Activated naive CD4-positive, alpha-beta T cell (primary cell): ENCODE measurements around the gene CGNL1.

ENCODE experiments used
- DNase-seq, 4 experiments: peaks; one replicate each; lab custom pipeline; 2025; lab: John Stamatoyannopoulos, UW

Gene CGNL1

DNA sequence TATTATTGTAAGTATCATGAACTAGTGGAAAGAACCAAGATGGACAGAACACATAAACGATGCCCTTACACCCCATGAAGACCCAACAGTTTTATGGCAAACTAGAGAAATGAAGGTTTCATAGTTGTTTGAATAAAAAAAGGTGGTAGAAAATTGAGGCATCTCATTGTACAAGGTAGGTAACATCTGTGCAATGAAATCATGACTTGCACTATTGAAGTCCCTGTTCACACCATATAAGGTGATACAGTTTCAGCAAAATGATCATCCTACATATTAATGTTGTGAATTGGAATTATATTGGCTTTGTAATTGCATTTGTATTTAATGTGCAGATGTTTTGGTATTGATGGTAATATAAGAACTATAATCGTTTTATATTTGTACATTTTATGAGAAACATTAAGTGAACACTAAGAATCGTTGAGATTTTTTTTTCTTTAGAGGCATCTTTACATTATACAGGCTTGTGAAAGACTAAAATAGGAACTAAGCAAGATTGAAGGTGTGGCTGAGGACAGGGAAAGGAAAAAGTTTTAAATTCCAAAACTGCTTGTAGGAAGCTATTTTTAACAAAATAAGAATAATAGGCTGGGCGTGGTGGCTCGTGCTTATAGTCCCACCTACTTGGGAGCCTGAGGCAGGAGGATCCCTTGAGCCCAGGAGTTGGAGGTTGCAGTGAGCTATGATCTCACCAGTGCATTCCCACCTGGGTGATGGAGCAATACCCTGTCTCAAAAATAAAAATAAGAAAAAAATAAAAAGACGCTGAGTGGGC is 48.5 kb downstream of the CGNL1 start:
- DNase-seq = no peak

GRCh38 chr15:57425842-57426241 is 49.5 kb downstream of the CGNL1 start:
- DNase-seq = no peak

DNA sequence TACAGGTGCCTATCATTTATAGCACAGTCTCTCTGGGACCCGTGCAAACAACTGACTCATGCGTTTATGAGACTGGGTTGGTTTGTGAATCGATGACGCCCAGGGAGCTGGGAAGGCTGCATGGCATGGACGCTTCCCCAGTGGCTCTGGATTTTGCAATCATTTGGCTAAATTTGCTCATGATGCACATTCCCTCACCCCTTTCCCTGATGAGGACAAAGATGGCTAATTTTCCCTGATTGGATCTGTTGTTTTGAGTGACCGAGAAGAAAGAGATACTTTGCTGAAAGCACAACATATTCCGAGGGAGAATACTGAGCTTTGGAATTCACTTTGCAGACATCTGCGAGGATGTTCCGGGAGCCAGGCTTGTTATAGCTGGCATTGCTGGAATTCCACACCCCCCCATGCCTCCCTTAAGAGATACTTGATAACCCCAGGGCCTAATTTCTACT is 51.1 kb downstream of the CGNL1 start:
- no peak for DNase-seq

DNA sequence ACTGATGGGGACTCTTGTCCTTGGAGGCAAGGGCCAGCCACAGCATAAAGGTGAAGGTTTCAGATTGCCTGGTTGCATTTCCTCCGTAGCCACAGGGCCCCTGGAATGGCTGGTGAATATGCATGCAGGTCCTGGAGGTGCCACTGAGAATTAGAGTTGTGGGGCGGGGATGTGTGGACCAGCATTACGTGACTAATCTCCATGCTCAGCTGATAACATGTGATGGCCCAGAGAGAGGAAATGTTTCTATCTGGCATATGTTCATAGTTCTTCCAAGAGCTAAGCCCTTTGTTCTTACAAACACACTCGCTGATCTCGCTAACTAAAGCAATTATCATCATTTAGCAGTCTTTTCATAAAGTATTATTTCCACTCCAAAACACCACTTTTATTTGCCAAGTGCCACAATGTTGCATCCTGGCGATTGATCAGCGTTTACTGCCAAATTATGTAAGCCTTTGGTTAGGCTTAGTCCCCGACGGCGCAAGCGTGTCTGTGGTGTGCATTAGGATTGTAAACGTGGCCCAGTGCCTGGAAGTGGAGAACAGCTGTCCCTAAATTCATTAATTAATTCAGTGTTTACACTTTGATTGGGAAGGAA is 55.9 kb downstream of the CGNL1 start:
- no peak for DNase-seq

DNA sequence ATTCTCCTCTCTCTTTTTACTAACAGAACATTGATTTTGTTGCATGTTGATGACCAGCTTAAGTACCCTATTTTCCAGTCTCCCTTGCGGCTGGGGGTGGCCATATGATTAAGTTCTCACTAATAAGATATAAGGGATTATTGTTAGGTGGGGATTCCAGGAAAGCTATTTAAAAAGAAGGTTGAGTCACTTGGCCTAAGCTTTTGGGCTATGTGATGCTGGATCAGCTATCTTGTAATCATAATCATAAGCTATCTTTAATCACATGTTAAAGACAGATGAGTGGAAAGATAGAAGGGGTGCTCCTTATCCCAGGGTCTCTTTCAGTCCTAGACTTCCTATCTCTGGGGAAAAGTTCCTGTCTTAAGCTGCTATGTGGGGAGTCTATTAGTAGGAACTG is 59.9 kb downstream of the CGNL1 start:
- no peak for DNase-seq

GRCh38 chr15:57436961-57437360 is 60.7 kb downstream of the CGNL1 start:
- no peak for DNase-seq

GRCh38 chr15:57437564-57437963 is 61.3 kb downstream of the CGNL1 start:
- no peak for DNase-seq

- no peak for DNase-seq
These were observed 61.9 kb downstream of the CGNL1 start for GRCh38 chr15:57438166-57438565.

GRCh38 chr15:57439128-57440027 is 63.1 kb downstream of the CGNL1 start:
- no peak for DNase-seq

DNA sequence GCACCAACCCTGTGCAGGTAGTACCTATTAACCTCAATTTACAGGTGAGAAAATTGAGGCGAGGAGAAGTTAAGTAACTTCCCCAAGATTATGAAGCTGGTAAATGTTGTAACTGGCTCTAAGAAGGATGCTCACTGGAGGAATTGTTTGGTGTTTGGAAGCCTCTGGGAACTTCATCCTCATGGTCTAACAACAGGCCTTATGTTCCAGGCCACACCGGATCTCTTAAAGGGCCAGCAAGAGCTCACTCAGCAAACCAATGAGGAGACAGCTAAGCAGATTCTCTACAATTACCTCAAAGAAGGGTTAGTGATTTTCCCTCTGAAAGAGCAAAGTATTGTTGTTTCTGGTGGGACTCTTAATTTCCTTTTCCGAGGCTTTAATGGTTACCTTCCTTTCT is 63.9 kb downstream of the CGNL1 start:
- DNase-seq = no peak

DNA sequence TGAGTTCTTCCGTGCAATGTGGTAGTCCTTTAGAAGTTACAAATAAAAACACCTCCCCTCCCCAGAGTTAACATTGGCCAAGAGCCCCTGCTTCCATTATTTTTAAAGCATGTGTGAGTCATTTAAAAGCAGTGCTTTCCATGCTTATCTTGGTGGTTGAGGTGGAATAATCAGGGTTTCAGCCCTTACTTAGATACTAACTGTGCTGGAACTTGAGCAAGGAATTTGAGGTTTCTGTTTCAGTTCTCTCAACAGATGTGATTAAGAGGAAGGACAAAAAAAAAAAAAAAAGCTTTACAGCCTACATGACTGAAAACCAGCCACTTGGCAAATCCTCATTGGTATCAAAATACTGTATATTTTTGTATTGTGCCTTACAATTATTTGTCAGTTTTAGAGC is 64.5 kb downstream of the CGNL1 start:
- no peak for DNase-seq

GRCh38 chr15:57442335-57442734 is 66.0 kb downstream of the CGNL1 start:
- no peak for DNase-seq

DNA sequence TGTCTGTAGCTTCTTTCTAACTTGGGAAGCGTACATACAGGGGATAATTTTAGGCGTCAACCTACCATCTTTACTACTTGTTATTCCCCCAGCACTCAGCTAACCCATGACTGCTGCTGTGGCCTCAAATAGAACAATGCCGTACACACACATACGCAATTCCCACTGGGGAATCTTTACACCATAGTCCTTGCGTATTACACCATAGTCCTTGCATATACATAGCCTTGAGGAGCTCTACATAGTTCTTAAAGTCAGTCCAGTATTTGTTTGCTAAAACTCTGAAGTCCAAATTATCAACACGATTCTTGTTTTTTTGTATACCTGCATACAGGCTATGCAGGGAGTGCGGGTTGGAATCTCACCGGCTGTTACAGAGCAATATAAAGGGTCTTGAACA is 67.2 kb downstream of the CGNL1 start:
- DNase-seq = no peak

GRCh38 chr15:57444877-57445513 is 68.7 kb downstream of the CGNL1 start:
- no peak for DNase-seq

GRCh38 chr15:57445872-57446271 is 69.6 kb downstream of the CGNL1 start:
- DNase-seq = no peak

DNA sequence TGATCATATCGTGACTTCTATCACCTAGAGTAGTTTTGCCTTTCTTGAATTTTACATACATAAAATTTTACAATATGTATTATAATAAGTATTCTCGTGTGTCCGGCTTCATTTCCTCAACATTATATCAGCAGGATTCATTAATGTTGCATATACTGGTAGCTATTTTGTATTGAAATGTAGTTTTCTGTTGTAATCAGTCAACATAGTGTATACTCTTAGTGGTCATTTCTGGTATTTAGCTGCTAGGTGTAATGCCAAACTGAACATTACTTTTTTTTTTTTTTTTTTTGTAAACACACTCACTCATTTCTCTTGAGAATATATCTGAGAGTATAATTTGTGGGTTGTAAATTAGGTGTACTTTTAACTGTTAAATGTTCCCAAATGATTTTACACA is 70.1 kb downstream of the CGNL1 start:
- no peak for DNase-seq

GRCh38 chr15:57451555-57451954 is 75.2 kb downstream of the CGNL1 start:
- DNase-seq = no peak

GRCh38 chr15:57452090-57452754 is 75.9 kb downstream of the CGNL1 start:
- no peak for DNase-seq

- no peak for DNase-seq
These were observed 79.6 kb downstream of the CGNL1 start for GRCh38 chr15:57455929-57456328.

DNA sequence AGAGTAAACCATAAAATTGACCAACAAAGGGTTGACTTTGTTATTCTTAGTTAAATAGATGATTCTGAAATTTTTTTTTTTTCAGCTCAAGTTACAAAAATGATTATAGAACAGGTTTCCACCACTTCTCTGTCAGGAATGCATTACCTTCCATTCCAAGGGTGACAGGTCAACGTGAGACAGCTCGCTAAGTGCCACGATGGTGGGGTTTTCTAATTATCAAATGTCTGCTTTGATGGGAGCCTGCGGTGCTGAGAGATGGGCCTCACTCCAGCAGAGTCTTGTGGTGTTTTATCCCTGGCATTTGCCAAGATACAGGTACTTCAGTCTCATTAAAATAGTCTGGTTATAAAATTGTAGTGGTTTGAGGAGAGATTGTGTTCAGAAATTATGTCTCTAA is 80.3 kb downstream of the CGNL1 start:
- DNase-seq = no peak

DNA sequence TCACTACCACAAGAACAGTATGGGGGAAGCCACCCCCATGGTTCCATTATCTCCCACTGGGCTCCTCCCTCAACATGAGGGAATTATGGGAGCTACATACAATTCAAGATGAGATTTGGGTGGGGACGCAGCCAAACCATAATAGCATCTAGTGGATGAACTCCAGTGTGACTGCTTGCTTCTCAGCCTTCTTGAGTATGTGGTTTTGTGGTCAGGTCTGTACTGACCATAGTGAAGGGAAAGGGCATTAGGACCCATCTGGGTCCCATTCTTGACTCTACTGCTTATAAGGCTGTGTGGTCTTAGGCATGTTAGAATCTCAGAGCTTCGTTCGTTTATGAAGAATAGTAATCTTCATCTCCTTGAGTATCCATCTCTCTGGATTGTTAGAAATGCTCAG is 81.4 kb downstream of the CGNL1 start:
- no peak for DNase-seq

DNA sequence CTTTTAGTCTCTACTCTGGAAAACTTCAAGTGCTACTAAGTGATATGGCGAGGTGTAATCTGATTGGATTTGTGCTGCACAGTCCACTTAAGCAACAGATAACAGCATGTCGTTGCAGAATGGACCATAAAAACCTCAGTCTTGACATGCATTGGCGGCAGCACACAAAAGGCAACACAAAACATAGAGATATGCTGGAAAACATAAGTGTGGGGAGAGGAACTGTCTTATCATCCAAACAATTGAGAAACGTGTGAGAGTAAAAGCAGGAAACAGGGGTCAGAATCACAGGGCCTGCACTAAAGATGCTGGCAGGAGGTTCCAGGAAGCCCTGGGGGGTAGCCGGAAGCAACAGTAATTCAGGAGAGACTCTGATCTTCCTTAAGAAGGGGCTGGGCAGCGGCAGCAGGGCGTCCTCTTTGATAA is 82.1 kb downstream of the CGNL1 start:
- DNase-seq = no peak
